Stimulated activated CD4-positive, alpha-beta T cell treated with anti-CD3 and anti-CD28 coated beads, Interleukin-1b, Interleukin-23, amount 100 ng/mL, for 4 hours (primary cell): ENCODE results near the gene ANK3.

Experiments
- DNase-seq, 2 donors: peaks; one replicate each; pipeline ENCODE4 v3.0.0-alpha.2; 2020; ENCODE audit warnings: low read depth in 2 of 2

Gene ANK3

GRCh38 chr10:60139798-60140566 lies 249.7 kb downstream of the ANK3 start:
- no peak for DNase-seq

- no peak for DNase-seq
Observed at GRCh38 chr10:60139290-60139689, 250.4 kb downstream of the ANK3 start.

DNA sequence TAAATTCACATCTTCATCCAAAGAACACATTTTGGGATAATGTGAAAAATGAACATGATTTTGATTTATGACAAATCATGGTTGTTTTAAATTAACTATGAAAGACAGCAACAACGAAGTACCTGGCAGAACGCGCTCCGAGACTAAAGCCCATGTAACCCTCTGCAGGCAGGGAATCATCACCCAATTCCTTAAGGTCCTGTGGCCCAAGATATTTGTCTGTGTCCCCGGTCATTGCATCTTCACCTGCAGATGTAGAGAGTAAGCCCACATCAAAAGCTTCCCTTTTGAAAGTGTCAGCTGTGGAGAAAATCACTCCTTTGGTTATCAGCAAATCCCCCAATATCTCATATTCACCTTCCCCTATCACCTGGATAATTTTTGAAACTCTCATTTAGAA lies 250.8 kb downstream of the ANK3 start:
- no peak for DNase-seq

DNA sequence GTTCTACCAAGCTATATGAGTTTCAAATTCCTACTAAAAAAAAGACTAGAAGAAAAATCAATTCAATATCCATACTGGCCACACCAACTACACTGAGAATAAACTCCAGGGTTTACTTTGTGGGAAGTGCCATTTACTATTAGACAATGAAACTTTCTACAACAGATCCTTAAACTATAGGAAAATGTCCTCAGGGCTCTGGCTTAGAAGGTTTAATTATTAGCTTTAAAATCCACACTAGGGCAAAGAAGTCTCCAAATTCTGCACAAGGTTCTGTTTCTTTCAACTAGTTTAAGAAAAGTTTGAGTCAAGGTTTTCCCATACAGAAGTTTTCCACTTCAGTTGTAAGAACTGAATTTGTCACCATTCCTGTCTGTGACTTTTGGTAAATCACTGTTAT lies 251.6 kb downstream of the ANK3 start:
- DNase-seq = no peak

GRCh38 chr10:60137292-60137992 lies 252.2 kb downstream of the ANK3 start:
- no peak for DNase-seq

DNA sequence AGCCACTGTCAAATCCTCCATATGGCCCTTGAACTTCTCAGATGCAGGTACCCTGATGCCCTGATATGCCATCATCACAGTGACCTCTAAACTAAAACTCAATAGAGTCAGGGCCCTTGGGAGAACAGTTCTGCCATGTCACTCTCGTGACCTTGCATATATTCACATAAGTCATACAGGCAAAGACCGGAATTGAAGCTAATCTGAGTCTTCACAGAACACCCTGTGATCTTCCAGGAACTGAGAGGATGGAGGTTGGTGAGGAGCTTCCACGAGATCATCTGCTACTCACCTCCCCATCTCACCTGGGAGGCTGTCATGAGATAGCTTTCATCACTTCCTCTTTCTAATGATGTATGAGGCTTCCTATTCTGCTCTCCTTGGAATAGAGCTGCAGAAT lies 254.7 kb downstream of the ANK3 start:
- DNase-seq = no peak

GRCh38 chr10:60134548-60134947 lies 255.1 kb downstream of the ANK3 start:
- DNase-seq = no peak

- no peak for DNase-seq
Observed at GRCh38 chr10:60130130-60130579, 259.5 kb downstream of the ANK3 start.

- DNase-seq = no peak
Observed at GRCh38 chr10:60125895-60126294, 263.8 kb downstream of the ANK3 start.

GRCh38 chr10:60124536-60124935 lies 265.1 kb downstream of the ANK3 start:
- no peak for DNase-seq

GRCh38 chr10:60123668-60124067 lies 266.0 kb downstream of the ANK3 start:
- no peak for DNase-seq

DNA sequence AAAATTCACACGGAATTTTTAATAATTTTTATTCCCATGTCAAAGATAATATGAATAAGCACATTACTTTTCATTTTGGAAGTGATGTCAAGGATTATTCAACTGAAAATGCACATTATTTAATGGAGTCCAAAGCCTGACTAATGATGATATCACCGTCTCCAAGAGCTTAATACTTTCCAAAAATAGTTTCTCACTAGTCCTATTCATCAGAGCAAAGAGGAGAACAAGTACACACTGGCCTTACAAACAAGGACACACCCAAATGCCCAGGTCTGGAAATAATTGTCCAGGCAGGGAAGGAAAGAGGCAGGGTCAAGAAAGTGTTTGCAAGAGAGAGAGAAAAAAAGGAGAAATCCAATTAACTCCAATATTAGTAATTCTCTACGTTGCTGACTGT lies 266.5 kb downstream of the ANK3 start:
- no peak for DNase-seq

- no peak for DNase-seq
Observed at GRCh38 chr10:60122190-60122589, 267.5 kb downstream of the ANK3 start.

- DNase-seq = no peak
Observed at GRCh38 chr10:60114765-60115586, 274.7 kb downstream of the ANK3 start.

DNA sequence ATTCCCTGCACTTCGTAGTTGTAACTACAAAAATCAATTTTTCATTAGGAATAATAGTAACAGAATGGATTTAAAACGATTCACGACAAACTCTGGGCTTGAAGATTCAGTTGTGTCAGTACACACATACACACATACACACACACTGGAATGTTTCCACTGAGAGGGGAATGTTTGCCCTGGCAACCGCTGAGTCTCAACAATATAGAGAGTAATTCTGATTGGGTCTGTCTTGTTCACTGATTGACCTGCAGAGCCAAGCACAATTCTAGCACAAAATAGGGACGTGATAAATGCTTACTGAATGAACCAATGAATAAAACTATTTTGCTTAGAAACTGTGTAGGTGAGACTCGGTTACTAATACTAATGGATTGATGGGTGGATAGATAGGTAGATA lies 278.9 kb downstream of the ANK3 start:
- DNase-seq = no peak

- no peak for DNase-seq
Observed at GRCh38 chr10:60107308-60107976, 282.2 kb downstream of the ANK3 start.

- DNase-seq = no peak
Observed at GRCh38 chr10:60105295-60105695, 284.4 kb downstream of the ANK3 start.

- DNase-seq = no peak
Observed at GRCh38 chr10:60101821-60102220, 287.9 kb downstream of the ANK3 start.

- peak in 1 of 2 donors; percentile 3 for DNase-seq
Observed at GRCh38 chr10:60099998-60100747, 289.5 kb downstream of the ANK3 start.

GRCh38 chr10:60098677-60099601 lies 290.7 kb downstream of the ANK3 start:
- DNase-seq = no peak
